ENCODE measurements around the gene MAP2K3.

Gene MAP2K3

DNA sequence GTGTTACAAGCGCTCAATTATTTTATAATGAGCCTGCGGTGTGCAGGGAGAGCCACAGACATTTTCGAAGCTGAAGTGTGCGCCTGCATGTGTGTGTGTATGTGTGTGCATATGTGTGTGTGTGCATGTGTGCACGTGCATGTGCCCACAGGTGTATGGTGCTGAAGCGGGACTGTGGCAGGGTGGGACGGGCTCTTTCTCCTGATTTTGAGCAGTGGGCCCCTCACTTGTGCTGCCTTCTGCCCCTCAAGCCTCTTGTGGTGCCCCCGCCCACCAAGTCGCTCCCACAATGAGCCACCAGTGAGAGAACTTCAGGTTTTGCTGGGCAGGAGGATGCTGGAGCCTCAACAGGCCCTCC lies 75.0 kb downstream of the MAP2K3 start:
- Histone ChIP-seq H3K4me2 (ENCODE audit: low read length) (no peak overlapping the region), H3K9me3 (ENCODE audit: low read length) (no peaks in the 10 kb centered on the region), H3K9me2 (ENCODE audit: low read depth, low read length) (no peaks in the 10 kb centered on the region), H3K4me3 (ENCODE audit: low read depth, low read length, poor library complexity, severe bottlenecking) (no peak overlapping the region), H3K27me3 (ENCODE audit: insufficient read depth, low read length) (peaks cover 3% of the 10 kb centered on the region), H3F3A (ENCODE audit: insufficient read depth, low read length) (no peaks in the 10 kb centered on the region), H3K9ac (ENCODE audit: low read length) (no peak overlapping the region), H3K27ac (ENCODE audit: low read depth, low read length, poor library complexity, severe bottlenecking) (no peak overlapping the region), H3K36me3 (ENCODE audit: insufficient read depth, low read length) (no peaks in the 10 kb centered on the region), H3K79me2 (ENCODE audit: insufficient read depth, low read length) (no peaks in the 10 kb centered on the region), H4K20me1 (ENCODE audit: insufficient read depth, low read length) (no peaks in the 10 kb centered on the region), H2AFZ (ENCODE audit: low read length) (no peak overlapping the region), H3K4me1 (ENCODE audit: insufficient read depth, low read length, severe bottlenecking) (no peaks in the 10 kb centered on the region)
- TF ChIP-seq, protein P1, sequence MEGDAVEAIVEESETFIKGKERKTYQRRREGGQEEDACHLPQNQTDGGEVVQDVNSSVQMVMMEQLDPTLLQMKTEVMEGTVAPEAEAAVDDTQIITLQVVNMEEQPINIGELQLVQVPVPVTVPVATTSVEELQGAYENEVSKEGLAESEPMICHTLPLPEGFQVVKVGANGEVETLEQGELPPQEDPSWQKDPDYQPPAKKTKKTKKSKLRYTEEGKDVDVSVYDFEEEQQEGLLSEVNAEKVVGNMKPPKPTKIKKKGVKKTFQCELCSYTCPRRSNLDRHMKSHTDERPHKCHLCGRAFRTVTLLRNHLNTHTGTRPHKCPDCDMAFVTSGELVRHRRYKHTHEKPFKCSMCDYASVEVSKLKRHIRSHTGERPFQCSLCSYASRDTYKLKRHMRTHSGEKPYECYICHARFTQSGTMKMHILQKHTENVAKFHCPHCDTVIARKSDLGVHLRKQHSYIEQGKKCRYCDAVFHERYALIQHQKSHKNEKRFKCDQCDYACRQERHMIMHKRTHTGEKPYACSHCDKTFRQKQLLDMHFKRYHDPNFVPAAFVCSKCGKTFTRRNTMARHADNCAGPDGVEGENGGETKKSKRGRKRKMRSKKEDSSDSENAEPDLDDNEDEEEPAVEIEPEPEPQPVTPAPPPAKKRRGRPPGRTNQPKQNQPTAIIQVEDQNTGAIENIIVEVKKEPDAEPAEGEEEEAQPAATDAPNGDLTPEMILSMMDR (IDR thresholded peaks at IDR 0.05; ENCODE audit: low read length) = no peak
- TF ChIP-seq EZH2 (IDR thresholded peaks at IDR 0.05; ENCODE audit: borderline replicate concordance, low read length) = no peak

DNA sequence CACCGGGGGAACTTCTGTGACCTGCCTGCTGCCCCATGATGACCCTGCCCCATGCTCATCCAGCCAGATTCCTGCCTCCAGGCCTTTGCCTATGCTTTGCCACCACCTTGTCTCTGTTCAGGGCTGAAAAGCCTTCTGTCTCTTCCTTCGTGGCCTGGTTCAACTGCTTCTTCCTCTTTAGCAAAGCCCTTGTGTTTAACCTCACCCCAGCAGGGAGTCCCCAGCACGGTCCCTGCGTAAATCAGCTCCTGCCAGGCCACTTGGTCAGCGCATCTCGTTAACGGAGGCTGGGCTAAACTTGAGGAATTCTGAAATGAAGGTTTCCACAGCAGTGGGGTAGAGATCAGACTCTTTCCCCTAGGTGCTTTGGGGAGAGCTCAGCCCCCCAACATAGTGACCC lies 75.5 kb downstream of the MAP2K3 start:
- Histone ChIP-seq H3K27me3 (ENCODE audit: insufficient read depth, low read length) (peaks cover 3% of the 10 kb centered on the region), H3K27ac (ENCODE audit: low read depth, low read length, poor library complexity, severe bottlenecking) (no peak overlapping the region), H3F3A (ENCODE audit: insufficient read depth, low read length) (no peaks in the 10 kb centered on the region), H3K9me2 (ENCODE audit: low read depth, low read length) (no peaks in the 10 kb centered on the region), H2AFZ (ENCODE audit: low read length) (no peak overlapping the region), H4K20me1 (ENCODE audit: insufficient read depth, low read length) (no peaks in the 10 kb centered on the region), H3K36me3 (ENCODE audit: insufficient read depth, low read length) (no peaks in the 10 kb centered on the region), H3K9ac (ENCODE audit: low read length) (no peak overlapping the region), H3K79me2 (ENCODE audit: insufficient read depth, low read length) (no peaks in the 10 kb centered on the region), H3K9me3 (ENCODE audit: low read length) (no peaks in the 10 kb centered on the region), H3K4me1 (ENCODE audit: insufficient read depth, low read length, severe bottlenecking) (no peaks in the 10 kb centered on the region), H3K4me3 (ENCODE audit: low read depth, low read length, poor library complexity, severe bottlenecking) (no peak overlapping the region), H3K4me2 (ENCODE audit: low read length) (no peak overlapping the region)
- no peak for TF ChIP-seq EZH2 (IDR thresholded peaks at IDR 0.05; ENCODE audit: borderline replicate concordance, low read length)
- TF ChIP-seq, protein P1 (IDR thresholded peaks at IDR 0.05; ENCODE audit: low read length) = no peak

DNA sequence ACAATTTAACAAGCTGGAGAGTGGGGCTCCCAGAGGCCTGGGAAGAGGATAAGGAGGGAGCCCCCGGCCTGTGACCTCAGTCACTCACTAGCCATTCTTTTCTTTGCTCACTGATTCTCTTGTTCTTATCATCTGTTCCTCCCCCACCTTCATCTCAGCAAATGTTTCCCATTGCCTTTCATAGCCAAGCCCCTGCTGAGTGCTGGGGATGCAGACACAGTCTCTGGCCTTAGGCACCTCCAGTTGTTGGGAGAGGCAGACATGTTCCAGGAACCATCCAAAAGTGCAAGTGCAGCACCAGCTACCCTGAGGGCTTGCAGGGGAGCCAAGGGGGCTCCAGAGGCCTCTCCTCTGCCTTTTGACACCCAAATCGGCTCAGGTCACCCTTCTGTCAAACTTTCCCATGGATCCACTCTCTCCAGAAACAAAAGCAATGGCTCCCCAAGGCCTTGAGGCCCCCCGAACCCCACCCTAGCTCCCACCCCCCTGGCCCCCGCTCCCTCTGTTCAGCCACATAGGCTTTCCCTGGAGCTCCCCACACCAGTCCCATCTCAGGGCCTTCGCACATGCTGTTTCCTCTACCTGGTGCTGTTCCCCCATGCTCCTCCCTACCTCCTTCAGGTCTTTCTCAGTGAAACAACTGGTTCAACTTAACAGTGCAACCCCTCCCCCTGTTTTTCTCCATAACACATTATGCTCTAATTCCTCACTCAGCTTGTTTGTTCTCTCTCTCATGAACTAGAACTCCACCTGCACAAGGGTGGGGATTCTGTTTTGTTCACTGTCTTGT lies 76.7 kb downstream of the MAP2K3 start:
- H3K9me2 ChIP-seq (ENCODE audit: low read depth, low read length) = no peaks in the 10 kb centered on the region
- H3K27me3 ChIP-seq (ENCODE audit: insufficient read depth, low read length) = peaks cover 3% of the 10 kb centered on the region
- H3K4me1 ChIP-seq (ENCODE audit: insufficient read depth, low read length, severe bottlenecking) = no peaks in the 10 kb centered on the region
- no peak overlapping the region for H3K9ac ChIP-seq (ENCODE audit: low read length)
- H3K27ac ChIP-seq (ENCODE audit: low read depth, low read length, poor library complexity, severe bottlenecking) = no peak overlapping the region
- no peak overlapping the region for H3K4me2 ChIP-seq (ENCODE audit: low read length)
- no peaks in the 10 kb centered on the region for H3K79me2 ChIP-seq (ENCODE audit: insufficient read depth, low read length)
- H2AFZ ChIP-seq (ENCODE audit: low read length) = no peak overlapping the region
- no peak overlapping the region for H3K4me3 ChIP-seq (ENCODE audit: low read depth, low read length, poor library complexity, severe bottlenecking)
- H3K9me3 ChIP-seq (ENCODE audit: low read length) = no peaks in the 10 kb centered on the region
- no peak for TF ChIP-seq EZH2 (IDR thresholded peaks at IDR 0.05; ENCODE audit: borderline replicate concordance, low read length)
- TF ChIP-seq, protein P1 (IDR thresholded peaks at IDR 0.05; ENCODE audit: low read length) = no peak
- no peaks in the 10 kb centered on the region for H4K20me1 ChIP-seq (ENCODE audit: insufficient read depth, low read length)
- no peaks in the 10 kb centered on the region for H3F3A ChIP-seq (ENCODE audit: insufficient read depth, low read length)
- no peaks in the 10 kb centered on the region for H3K36me3 ChIP-seq (ENCODE audit: insufficient read depth, low read length)

Data from OCI-LY1 (cell line).